OCI-LY1 (cell line): ENCODE measurements around the gene METTL22.

Experiments
- H2AFZ ChIP-seq: fragments of 200-600 bp; sonication (generic), shearing (Covaris generic); 2 replicates; pipeline ENCODE4 v1.6.0; 2014; ENCODE audit warnings: antibody characterized with exemption, mild to moderate bottlenecking, low read length
- H3F3A ChIP-seq: fragments of 200-600 bp; sonication (generic), shearing (Covaris generic); 2 replicates; pipeline ENCODE4 v1.6.0; 2014; ENCODE audit warnings: mild to moderate bottlenecking, antibody characterized with exemption, low read length, moderate library complexity; ENCODE audit not compliant: insufficient read depth
- H3K27ac ChIP-seq: fragments of 200-600 bp; sonication (generic); 2 replicates; pipeline ENCODE4 v1.5.1; 2014; ENCODE audit warnings: low read length, mixed run types, mild to moderate bottlenecking, low read depth; ENCODE audit not compliant: poor library complexity, severe bottlenecking
- H3K27me3 ChIP-seq: fragments of 200-600 bp; sonication (generic); 2 replicates; pipeline ENCODE4 v1.6.0; 2014; ENCODE audit warnings: antibody characterized with exemption, mild to moderate bottlenecking, low read length, moderate library complexity; ENCODE audit not compliant: insufficient read depth
- H3K36me3 ChIP-seq: fragments of 200-600 bp; sonication (generic); 2 replicates; pipeline ENCODE4 v1.6.1; 2014; ENCODE audit warnings: mild to moderate bottlenecking, antibody characterized with exemption, low read length, moderate library complexity, mixed read lengths; ENCODE audit not compliant: insufficient read depth
- H3K4me1 ChIP-seq: fragments of 200-600 bp; sonication (generic); 2 replicates; pipeline ENCODE4 v1.5.1; 2014; ENCODE audit warnings: mild to moderate bottlenecking, low read length, moderate library complexity; ENCODE audit not compliant: insufficient read depth, severe bottlenecking
- H3K4me2 ChIP-seq: fragments of 200-600 bp; sonication (generic), shearing (Covaris generic); 2 replicates; pipeline ENCODE4 v1.6.1; 2014; ENCODE audit warnings: low read length
- H3K4me3 ChIP-seq: fragments of 200-600 bp; sonication (generic); 2 replicates; pipeline ENCODE4 v1.5.1; 2014; ENCODE audit warnings: low read length, low read depth, mild to moderate bottlenecking, mixed read lengths; ENCODE audit not compliant: poor library complexity, severe bottlenecking
- H3K79me2 ChIP-seq: fragments of 200-600 bp; shearing (Covaris generic); 2 replicates; pipeline ENCODE4 v1.6.1; 2016; ENCODE audit warnings: mixed run types, low read length, mixed read lengths; ENCODE audit not compliant: insufficient read depth
- H3K9ac ChIP-seq: fragments of 200-600 bp; sonication (generic), shearing (Covaris generic); 2 replicates; pipeline ENCODE4 v1.6.1; 2014; ENCODE audit warnings: mild to moderate bottlenecking, low read length, mixed read lengths
- H3K9me2 ChIP-seq: fragments of 200-600 bp; sonication (generic), shearing (Covaris generic); 2 replicates; pipeline ENCODE4 v1.6.1; 2014; ENCODE audit warnings: low read depth, mild to moderate bottlenecking, low read length, mixed read lengths
- H3K9me3 ChIP-seq: fragments of 200-600 bp; shearing (Covaris generic); 2 replicates; pipeline ENCODE4 v1.6.1; 2014; ENCODE audit warnings: low read length, mixed read lengths
- H4K20me1 ChIP-seq: fragments of 200-600 bp; sonication (generic), shearing (Covaris generic); 2 replicates; pipeline ENCODE4 v1.6.0; 2016; ENCODE audit warnings: mild to moderate bottlenecking, low read length; ENCODE audit not compliant: insufficient read depth
- EZH2 ChIP-seq: fragments of 200-600 bp; sonication (generic), shearing (Covaris generic); IDR thresholded peaks from 2 replicates; pipeline ENCODE4 v1.8.0; 2017; ENCODE audit warnings: borderline replicate concordance, mixed run types, mild to moderate bottlenecking, antibody characterized with exemption, low read length, moderate library complexity, mixed read lengths
- TF ChIP-seq, protein P1 (sequence below): fragments of 200-600 bp; sonication (generic), shearing (Covaris generic); IDR thresholded peaks from 2 replicates; pipeline ENCODE4 v1.5.1; 2017; ENCODE audit warnings: mild to moderate bottlenecking, antibody characterized with exemption, low read length, moderate library complexity, mixed read lengths

METTL22 gene

DNA sequence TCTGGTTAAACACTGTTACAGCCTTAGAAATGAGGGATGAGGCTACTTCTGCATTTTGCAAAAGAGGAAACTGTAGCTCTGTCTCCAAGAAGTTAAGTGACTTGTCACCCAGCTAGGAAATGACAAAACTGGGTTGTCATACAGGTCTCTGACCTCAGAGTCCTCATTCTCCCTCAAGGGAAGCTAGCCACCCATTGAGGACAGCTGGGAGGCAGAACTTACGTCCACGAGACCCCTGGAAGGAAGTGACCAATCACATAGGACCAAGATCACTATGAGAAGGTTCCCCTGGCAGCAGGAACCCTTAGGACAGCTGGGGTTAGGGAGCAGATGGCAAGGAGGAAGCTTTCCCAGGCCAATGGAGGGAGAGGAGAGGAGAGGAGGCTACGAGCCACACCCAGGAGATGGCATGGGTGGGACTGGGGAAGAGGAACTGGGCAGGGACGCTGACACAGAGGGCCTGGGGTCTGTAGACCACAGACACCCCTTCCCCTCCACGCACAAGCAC is 11.2 kb downstream of the METTL22 start:
- Histone ChIP-seq H3K9me3 (no peaks in the 10 kb centered on the region), H3K36me3 (peaks cover 85% of the 10 kb centered on the region), H3K4me3 (no peak overlapping the region), H3K79me2 (no peaks in the 10 kb centered on the region), H3K27ac (no peak overlapping the region), H2AFZ (no peak overlapping the region), H3K4me2 (no peak overlapping the region), H4K20me1 (no peaks in the 10 kb centered on the region), H3K9ac (no peak overlapping the region), H3F3A (no peaks in the 10 kb centered on the region), H3K4me1 (no peaks in the 10 kb centered on the region), H3K9me2 (no peaks in the 10 kb centered on the region), H3K27me3 (no peaks in the 10 kb centered on the region)
- TF ChIP-seq, protein P1, sequence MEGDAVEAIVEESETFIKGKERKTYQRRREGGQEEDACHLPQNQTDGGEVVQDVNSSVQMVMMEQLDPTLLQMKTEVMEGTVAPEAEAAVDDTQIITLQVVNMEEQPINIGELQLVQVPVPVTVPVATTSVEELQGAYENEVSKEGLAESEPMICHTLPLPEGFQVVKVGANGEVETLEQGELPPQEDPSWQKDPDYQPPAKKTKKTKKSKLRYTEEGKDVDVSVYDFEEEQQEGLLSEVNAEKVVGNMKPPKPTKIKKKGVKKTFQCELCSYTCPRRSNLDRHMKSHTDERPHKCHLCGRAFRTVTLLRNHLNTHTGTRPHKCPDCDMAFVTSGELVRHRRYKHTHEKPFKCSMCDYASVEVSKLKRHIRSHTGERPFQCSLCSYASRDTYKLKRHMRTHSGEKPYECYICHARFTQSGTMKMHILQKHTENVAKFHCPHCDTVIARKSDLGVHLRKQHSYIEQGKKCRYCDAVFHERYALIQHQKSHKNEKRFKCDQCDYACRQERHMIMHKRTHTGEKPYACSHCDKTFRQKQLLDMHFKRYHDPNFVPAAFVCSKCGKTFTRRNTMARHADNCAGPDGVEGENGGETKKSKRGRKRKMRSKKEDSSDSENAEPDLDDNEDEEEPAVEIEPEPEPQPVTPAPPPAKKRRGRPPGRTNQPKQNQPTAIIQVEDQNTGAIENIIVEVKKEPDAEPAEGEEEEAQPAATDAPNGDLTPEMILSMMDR = no peak
- TF ChIP-seq EZH2 = no peak

- Histone ChIP-seq H3K79me2 (no peaks in the 10 kb centered on the region), H3K9me3 (no peaks in the 10 kb centered on the region), H3K27ac (no peak overlapping the region), H2AFZ (no peak overlapping the region), H3K9me2 (no peaks in the 10 kb centered on the region), H3K4me3 (no peak overlapping the region), H3K4me1 (no peaks in the 10 kb centered on the region), H4K20me1 (no peaks in the 10 kb centered on the region), H3K9ac (no peak overlapping the region), H3F3A (no peaks in the 10 kb centered on the region), H3K36me3 (peaks cover 82% of the 10 kb centered on the region), H3K4me2 (no peak overlapping the region), H3K27me3 (no peaks in the 10 kb centered on the region)
- no peak for TF ChIP-seq EZH2
- TF ChIP-seq, protein P1 = peak; percentile 99
Observed at GRCh38 chr16:8634991-8635736, 13.7 kb downstream of the METTL22 start.

- Histone ChIP-seq H3K79me2 (no peaks in the 10 kb centered on the region), H3K9me3 (no peaks in the 10 kb centered on the region), H3K9ac (no peak overlapping the region), H3K27me3 (no peaks in the 10 kb centered on the region), H3F3A (no peaks in the 10 kb centered on the region), H3K4me3 (no peak overlapping the region), H4K20me1 (no peaks in the 10 kb centered on the region), H3K36me3 (peaks cover 81% of the 10 kb centered on the region), H3K9me2 (no peaks in the 10 kb centered on the region), H3K27ac (no peak overlapping the region), H3K4me2 (no peak overlapping the region), H2AFZ (no peak overlapping the region), H3K4me1 (peaks cover 11% of the 10 kb centered on the region)
- TF ChIP-seq, protein P1 = no peak
Observed at GRCh38 chr16:8639694-8640093, 18.2 kb downstream of the METTL22 start.
